Right atrium auricular region (tissue), 2 donors: ENCODE data around the gene NUP133. TPM values are rescaled to one million over a fixed set of nuclear protein-coding genes. Genes with fewer than 3 reads are reported as not detected.

Experiments used
- DNase-seq: peaks from one replicate; pipeline ENCODE4 v3.0.0-alpha.2; 2019; ENCODE audit warnings: low spot score
- H3K27ac ChIP-seq, 2 donors: fragments of 200-600 bp; sonication (generic); 1 replicate in 1 of 2; 2 replicates in 1 of 2; pipeline ENCODE4 v1.5.1; 2016 to 2019
- H3K27me3 ChIP-seq, 2 donors: fragments of 200-600 bp; sonication (generic); one replicate each; pipeline versions ENCODE4 v1.5.1 to v1.6.0; 2017 to 2019
- H3K36me3 ChIP-seq: fragments of 200-600 bp; sonication (generic); one replicate; pipeline ENCODE4 v1.5.1; 2016
- H3K4me1 ChIP-seq, 2 donors: fragments of 200-600 bp; sonication (generic); one replicate each; pipeline versions ENCODE4 v1.5.1 to v1.6.0; 2017 to 2019
- H3K4me3 ChIP-seq, 2 donors: fragments of 200-600 bp; sonication (generic); 1 replicate in 1 of 2; 2 replicates in 1 of 2; pipeline ENCODE4 v1.5.1; 2017 to 2019; ENCODE audit warnings: mild to moderate bottlenecking in 1 of 2, moderate library complexity in 1 of 2
- H3K9me3 ChIP-seq, 2 donors: fragments of 200-600 bp; sonication (generic); one replicate each; pipeline ENCODE4 v1.5.1; 2019
- total RNA-seq, 2 donors: library from RNA; depleted of rRNA; stranded (reverse); fragments of >200 nt; gene quantifications; one replicate each; pipeline ENCODE4 v1.1.0, GENCODE V29; 2016
- TF ChIP-seq, protein P1 (sequence below), 2 donors: fragments of 200-600 bp; sonication (generic); IDR thresholded peaks; one replicate each; pipeline ENCODE4 v1.5.1; 2019; ENCODE audit warnings: antibody characterized with exemption in 2 of 2

NUP133 gene
- total RNA-seq, 2 donors from 2014 or later, result 19.7 to 21.0 TPM

DNA sequence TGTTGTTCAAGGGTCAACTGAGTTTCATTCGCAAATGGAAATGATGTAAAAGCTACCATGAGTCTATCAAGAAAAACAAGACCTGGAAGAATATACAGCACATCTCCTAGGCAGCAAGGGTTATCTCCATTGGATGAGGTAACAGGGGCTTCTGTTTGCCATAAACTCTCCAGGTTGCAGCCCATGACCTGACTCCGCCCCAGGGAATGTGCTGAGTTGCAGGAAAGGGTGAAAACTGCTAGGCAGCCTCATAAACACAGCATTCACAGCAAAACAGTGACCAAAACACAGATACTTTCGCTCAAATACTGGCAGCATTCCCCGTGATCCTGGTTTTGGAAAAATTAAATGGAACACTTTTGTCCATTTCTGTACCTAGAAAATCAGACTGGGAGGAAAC is 54.1 kb downstream of the NUP133 start:
- H3K4me3 ChIP-seq, result no peak overlapping the region
- H3K4me1 ChIP-seq, result no peaks in the 10 kb centered on the region
- no peak for DNase-seq
- H3K9me3 ChIP-seq, result no peaks in the 10 kb centered on the region
- H3K27me3 ChIP-seq, result no peaks in the 10 kb centered on the region
- H3K36me3 ChIP-seq, result peaks cover 41% of the 10 kb centered on the region
- H3K27ac ChIP-seq, result no peak overlapping the region
- TF ChIP-seq, protein P1, sequence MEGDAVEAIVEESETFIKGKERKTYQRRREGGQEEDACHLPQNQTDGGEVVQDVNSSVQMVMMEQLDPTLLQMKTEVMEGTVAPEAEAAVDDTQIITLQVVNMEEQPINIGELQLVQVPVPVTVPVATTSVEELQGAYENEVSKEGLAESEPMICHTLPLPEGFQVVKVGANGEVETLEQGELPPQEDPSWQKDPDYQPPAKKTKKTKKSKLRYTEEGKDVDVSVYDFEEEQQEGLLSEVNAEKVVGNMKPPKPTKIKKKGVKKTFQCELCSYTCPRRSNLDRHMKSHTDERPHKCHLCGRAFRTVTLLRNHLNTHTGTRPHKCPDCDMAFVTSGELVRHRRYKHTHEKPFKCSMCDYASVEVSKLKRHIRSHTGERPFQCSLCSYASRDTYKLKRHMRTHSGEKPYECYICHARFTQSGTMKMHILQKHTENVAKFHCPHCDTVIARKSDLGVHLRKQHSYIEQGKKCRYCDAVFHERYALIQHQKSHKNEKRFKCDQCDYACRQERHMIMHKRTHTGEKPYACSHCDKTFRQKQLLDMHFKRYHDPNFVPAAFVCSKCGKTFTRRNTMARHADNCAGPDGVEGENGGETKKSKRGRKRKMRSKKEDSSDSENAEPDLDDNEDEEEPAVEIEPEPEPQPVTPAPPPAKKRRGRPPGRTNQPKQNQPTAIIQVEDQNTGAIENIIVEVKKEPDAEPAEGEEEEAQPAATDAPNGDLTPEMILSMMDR (IDR thresholded peaks at IDR 0.05), result no peak

DNA sequence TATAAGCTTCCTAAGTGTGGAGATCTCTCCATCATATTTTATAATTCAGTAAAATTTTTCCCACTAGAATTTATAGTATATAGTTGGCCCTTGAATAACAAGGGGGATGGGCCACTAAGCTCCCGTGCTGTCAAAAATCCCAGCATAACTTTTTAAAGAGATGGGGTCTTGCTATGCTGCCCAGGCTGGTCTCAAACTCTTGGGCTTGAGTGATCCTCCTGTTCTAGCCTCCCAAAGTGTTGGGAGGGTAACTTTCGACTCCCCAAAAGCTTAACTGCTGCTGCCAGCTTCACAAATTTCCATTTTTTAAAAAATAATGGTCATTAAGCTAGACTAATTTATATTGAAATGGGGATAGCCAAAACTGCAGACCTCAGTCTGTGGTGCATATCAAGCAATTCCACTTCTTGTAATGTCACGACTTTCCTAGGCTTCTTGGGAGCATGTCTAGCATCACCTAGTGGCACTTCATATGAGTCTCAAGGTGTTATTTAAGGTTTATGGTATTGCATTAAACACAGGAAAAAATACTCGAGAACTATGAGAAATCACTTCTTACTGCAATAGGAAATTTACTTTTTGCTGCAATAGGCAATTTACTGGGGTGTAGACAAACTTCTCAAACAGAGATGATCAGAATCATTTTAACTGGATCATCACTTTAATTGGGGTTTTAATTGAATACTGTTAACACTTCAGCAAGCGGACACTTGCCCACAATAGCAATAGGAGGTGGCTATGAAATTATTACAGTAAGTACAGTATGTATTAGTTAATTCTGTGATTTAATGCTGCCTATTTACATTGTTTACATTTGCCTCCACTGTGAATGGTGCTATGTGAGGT is 55.0 kb downstream of the NUP133 start:
- H3K36me3 ChIP-seq, result peaks cover 34% of the 10 kb centered on the region
- no peak overlapping the region for H3K4me3 ChIP-seq
- no peaks in the 10 kb centered on the region for H3K9me3 ChIP-seq
- no peaks in the 10 kb centered on the region for H3K4me1 ChIP-seq
- no peak for DNase-seq
- TF ChIP-seq, protein P1 (IDR thresholded peaks at IDR 0.05), result peak; percentile 25 to 58
- H3K27me3 ChIP-seq, result no peaks in the 10 kb centered on the region
- no peak overlapping the region for H3K27ac ChIP-seq

DNA sequence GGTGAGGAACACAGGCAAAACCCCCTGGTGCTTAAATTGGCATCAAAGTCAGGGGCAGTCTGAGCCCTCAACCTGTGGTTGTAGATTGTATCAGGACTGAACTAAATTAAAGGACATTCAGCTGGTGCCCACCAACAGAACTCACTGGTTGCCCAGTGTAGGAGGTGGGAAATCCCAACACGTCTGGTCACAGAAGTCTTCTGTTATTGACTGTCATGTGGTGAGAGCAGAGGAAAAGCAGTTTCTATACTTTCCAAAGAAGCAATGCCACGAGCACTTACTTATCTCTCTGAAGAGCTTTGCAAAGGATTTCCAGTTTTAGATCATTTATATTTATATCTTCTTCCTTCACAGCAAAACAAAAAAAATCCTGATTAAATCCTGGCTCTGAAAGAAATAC is 59.3 kb downstream of the NUP133 start:
- Histone ChIP-seq H3K9me3 (no peaks in the 10 kb centered on the region), H3K4me3 (no peak overlapping the region), H3K36me3 (peaks cover 25% of the 10 kb centered on the region), H3K27me3 (no peaks in the 10 kb centered on the region), H3K4me1 (no peaks in the 10 kb centered on the region), H3K27ac (peak overlapping the region in 1 of 2 donors; percentile 19)
- DNase-seq, result no peak
- TF ChIP-seq, protein P1 (IDR thresholded peaks at IDR 0.05), result no peak

- DNase-seq, result no peak
- peak overlapping the region in 1 of 2 donors; percentile 19 for H3K27ac ChIP-seq
- no peaks in the 10 kb centered on the region for H3K9me3 ChIP-seq
- TF ChIP-seq, protein P1 (IDR thresholded peaks at IDR 0.05), result no peak
- no peaks in the 10 kb centered on the region for H3K27me3 ChIP-seq
- no peak overlapping the region for H3K4me3 ChIP-seq
- H3K4me1 ChIP-seq, result no peaks in the 10 kb centered on the region
- H3K36me3 ChIP-seq, result peaks cover 28% of the 10 kb centered on the region
These were observed 59.8 kb downstream of the NUP133 start for GRCh38 chr1:229448354-229448753.

GRCh38 chr1:229447809-229448252 is 60.3 kb downstream of the NUP133 start:
- Histone ChIP-seq H3K27ac (no peak overlapping the region), H3K36me3 (peaks cover 32% of the 10 kb centered on the region)

More at GRCh38 chr1:229447809-229448252, 60.3 kb downstream of the NUP133 start:
- no peak for DNase-seq
- TF ChIP-seq, protein P1 (IDR thresholded peaks at IDR 0.05), result no peak
- Histone ChIP-seq H3K9me3 (no peaks in the 10 kb centered on the region), H3K27me3 (no peaks in the 10 kb centered on the region), H3K4me3 (no peak overlapping the region), H3K4me1 (no peaks in the 10 kb centered on the region)
